ENCODE measurements around the gene LAMB2. TPM values are rescaled to one million over a fixed set of nuclear protein-coding genes. Genes with fewer than 3 reads are reported as not detected.

The LAMB2 gene
- total and polyA plus RNA-seq, 2 experiments from 2014 or later = 71.3 to 154 TPM

GRCh38 chr3:49079270-49079669 is 53.6 kb downstream of the LAMB2 start:
- peaks cover 35% of the 10 kb centered on the region for H3K36me3 Mint-ChIP-seq (ENCODE audit: low read depth)
- TF ChIP-seq ETS1 (IDR thresholded peaks at IDR 0.05) (no peak), REST (IDR thresholded peaks at IDR 0.05; ENCODE audit: unreplicated experiment) (no peak), ZNF331 (CRISPR knock-in tag; IDR thresholded peaks at IDR 0.05; ENCODE audit: low read depth) (no peak), CREB1 (CRISPR knock-in tag; IDR thresholded peaks at IDR 0.05; ENCODE audit: low read depth) (no peak), POLR2AphosphoS5 (IDR thresholded peaks at IDR 0.05; ENCODE audit: low read depth) (no peak), NANOG (IDR thresholded peaks at IDR 0.05; ENCODE audit: borderline replicate concordance) (no peak), EZH2 (IDR thresholded peaks at IDR 0.05; ENCODE audit: low read depth, unreplicated experiment) (no peak), STAT1 (IDR thresholded peaks at IDR 0.05; ENCODE audit: unreplicated experiment) (no peak), EZH2phosphoT487 (IDR thresholded peaks at IDR 0.05; ENCODE audit: unreplicated experiment) (no peak), CTCF (conservative IDR thresholded peaks at IDR 0.05; ENCODE audit: low read depth in 2 of 2) (no peak), JUNB (IDR thresholded peaks at IDR 0.05; ENCODE audit: unreplicated experiment) (no peak), ZNF114 (CRISPR knock-in tag; IDR thresholded peaks at IDR 0.05) (no peak), ZNF462 (CRISPR knock-in tag; IDR thresholded peaks at IDR 0.05) (no peak)
- Histone ChIP-seq H3K4me1 (ENCODE audit: insufficient read depth) (no peaks in the 10 kb centered on the region), H3K79me2 (replicated peaks; ENCODE audit: insufficient read depth) (peaks cover 92% of the 10 kb centered on the region), H4K20me1 (replicated peaks; ENCODE audit: insufficient read depth) (peaks cover 42% of the 10 kb centered on the region), H3K9me2 (ENCODE audit: insufficient read depth) (no peaks in the 10 kb centered on the region), H3K4me3 (no peak overlapping the region), H3K36me3 (ENCODE audit: insufficient read depth) (peaks cover 30% of the 10 kb centered on the region), H3F3A (replicated peaks; ENCODE audit: low read depth) (no peaks in the 10 kb centered on the region), H3K27me3 (ENCODE audit: insufficient read depth) (no peaks in the 10 kb centered on the region), H2AFZ (no peak overlapping the region), H3K27ac (ENCODE audit: low read depth) (no peak overlapping the region), H3K4me2 (no peak overlapping the region)
- DNase-seq (ENCODE audit: low spot score) = no peak
- H3K4me1 Mint-ChIP-seq = peaks cover 2% of the 10 kb centered on the region; the same call in 1 of the 3 replicates
- no peaks in the 10 kb centered on the region for H3K9me3 Mint-ChIP-seq
- peaks cover 1% of the 10 kb centered on the region for H3K27me3 Mint-ChIP-seq (ENCODE audit: insufficient read depth, low read depth, poor library complexity)
- no peak overlapping the region for H3K27ac Mint-ChIP-seq
- no peak overlapping the region for H3K4me3 Mint-ChIP-seq
- no peak for ATAC-seq
